GM18517 (cell line): ENCODE measurements around the gene TENM3.

ENCODE experiments used
- ATAC-seq: cut with Tn5 transposase; IDR thresholded peaks from one replicate; pipeline ENCODE4 v1.9.1; 2021; ENCODE audit warnings: mild to moderate bottlenecking, moderate library complexity; ENCODE audit not compliant: unreplicated experiment

TENM3 gene

GRCh38 chr4:182649698-182650477, 406.7 kb downstream of the TENM3 start:
- no peak for ATAC-seq

- ATAC-seq, result no peak
Measured at GRCh38 chr4:182653596-182653995, 410.4 kb downstream of the TENM3 start.

- ATAC-seq, result no peak
Measured at GRCh38 chr4:182655340-182655739, 412.1 kb downstream of the TENM3 start.

- ATAC-seq, result no peak
Measured at GRCh38 chr4:182662551-182662950, 419.3 kb downstream of the TENM3 start.

GRCh38 chr4:182671231-182671630, 428.0 kb downstream of the TENM3 start:
- ATAC-seq, result no peak

GRCh38 chr4:182671749-182672148, 428.5 kb downstream of the TENM3 start:
- no peak for ATAC-seq

GRCh38 chr4:182678590-182678989, 435.4 kb downstream of the TENM3 start:
- no peak for ATAC-seq

- ATAC-seq, result no peak
Measured at GRCh38 chr4:182679533-182679932, 436.3 kb downstream of the TENM3 start.

GRCh38 chr4:182680234-182680653, 437.0 kb downstream of the TENM3 start:
- ATAC-seq, result no peak

GRCh38 chr4:182683661-182684060, 440.5 kb downstream of the TENM3 start:
- no peak for ATAC-seq

- ATAC-seq, result no peak
Measured at GRCh38 chr4:182684796-182685195, 441.6 kb downstream of the TENM3 start.

- ATAC-seq, result no peak
Measured at GRCh38 chr4:182688081-182688480, 444.9 kb downstream of the TENM3 start.

GRCh38 chr4:182694551-182694950, 451.3 kb downstream of the TENM3 start:
- no peak for ATAC-seq

- no peak for ATAC-seq
Measured at GRCh38 chr4:182695009-182695408, 451.8 kb downstream of the TENM3 start.

GRCh38 chr4:182695842-182696241, 452.6 kb downstream of the TENM3 start:
- no peak for ATAC-seq

GRCh38 chr4:182697094-182697493, 453.9 kb downstream of the TENM3 start:
- no peak for ATAC-seq

- no peak for ATAC-seq
Measured at GRCh38 chr4:182698212-182698611, 455.0 kb downstream of the TENM3 start.

- no peak for ATAC-seq
Measured at GRCh38 chr4:182699201-182699600, 456.0 kb downstream of the TENM3 start.

- ATAC-seq, result no peak
Measured at GRCh38 chr4:182699795-182700194, 456.6 kb downstream of the TENM3 start.

- ATAC-seq, result no peak
Measured at GRCh38 chr4:182700362-182701160, 457.4 kb downstream of the TENM3 start.

GRCh38 chr4:182704077-182704476, 460.9 kb downstream of the TENM3 start:
- ATAC-seq, result no peak

GRCh38 chr4:182704948-182705347, 461.7 kb downstream of the TENM3 start:
- no peak for ATAC-seq
